ENCODE measurements around the gene FRMD4A.

Gene FRMD4A

DNA sequence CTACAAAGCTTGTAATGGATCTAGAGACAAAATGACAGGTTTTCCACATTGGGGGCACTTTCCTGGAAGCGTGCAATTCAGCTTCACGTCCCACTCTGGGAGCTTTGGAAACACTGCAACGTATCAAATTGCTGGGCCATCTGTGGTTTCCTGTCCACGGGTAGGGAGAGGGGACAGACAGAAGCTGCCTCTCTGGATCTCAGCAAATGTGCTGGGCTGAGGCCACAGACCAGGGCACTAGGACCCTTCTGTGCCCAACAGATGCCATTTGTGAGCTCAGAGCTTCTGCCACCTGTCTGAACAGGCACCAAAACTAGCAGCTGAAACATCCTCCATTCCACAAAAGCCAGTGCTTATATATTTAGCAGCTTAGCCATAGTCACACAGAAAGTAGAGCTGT lies 40.9 kb upstream of the FRMD4A start:
- ChIA-PET POLR2A (no interaction called here), CTCF (interaction anchor here (1.0 to 1.8 kb wide), 2 partner anchors 12 to 14 kb away, joined by 3 to 5 read pairs; no protein-coding TSS in a partner anchor)
- TF ChIP-seq, protein P1, sequence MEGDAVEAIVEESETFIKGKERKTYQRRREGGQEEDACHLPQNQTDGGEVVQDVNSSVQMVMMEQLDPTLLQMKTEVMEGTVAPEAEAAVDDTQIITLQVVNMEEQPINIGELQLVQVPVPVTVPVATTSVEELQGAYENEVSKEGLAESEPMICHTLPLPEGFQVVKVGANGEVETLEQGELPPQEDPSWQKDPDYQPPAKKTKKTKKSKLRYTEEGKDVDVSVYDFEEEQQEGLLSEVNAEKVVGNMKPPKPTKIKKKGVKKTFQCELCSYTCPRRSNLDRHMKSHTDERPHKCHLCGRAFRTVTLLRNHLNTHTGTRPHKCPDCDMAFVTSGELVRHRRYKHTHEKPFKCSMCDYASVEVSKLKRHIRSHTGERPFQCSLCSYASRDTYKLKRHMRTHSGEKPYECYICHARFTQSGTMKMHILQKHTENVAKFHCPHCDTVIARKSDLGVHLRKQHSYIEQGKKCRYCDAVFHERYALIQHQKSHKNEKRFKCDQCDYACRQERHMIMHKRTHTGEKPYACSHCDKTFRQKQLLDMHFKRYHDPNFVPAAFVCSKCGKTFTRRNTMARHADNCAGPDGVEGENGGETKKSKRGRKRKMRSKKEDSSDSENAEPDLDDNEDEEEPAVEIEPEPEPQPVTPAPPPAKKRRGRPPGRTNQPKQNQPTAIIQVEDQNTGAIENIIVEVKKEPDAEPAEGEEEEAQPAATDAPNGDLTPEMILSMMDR (IDR thresholded peaks at IDR 0.05; ENCODE audit: control extremely low read depth, extremely low read depth, low read depth, missing control alignments) = no peak
- DNase-seq (ENCODE audit: extremely low spot score) = no peak

DNA sequence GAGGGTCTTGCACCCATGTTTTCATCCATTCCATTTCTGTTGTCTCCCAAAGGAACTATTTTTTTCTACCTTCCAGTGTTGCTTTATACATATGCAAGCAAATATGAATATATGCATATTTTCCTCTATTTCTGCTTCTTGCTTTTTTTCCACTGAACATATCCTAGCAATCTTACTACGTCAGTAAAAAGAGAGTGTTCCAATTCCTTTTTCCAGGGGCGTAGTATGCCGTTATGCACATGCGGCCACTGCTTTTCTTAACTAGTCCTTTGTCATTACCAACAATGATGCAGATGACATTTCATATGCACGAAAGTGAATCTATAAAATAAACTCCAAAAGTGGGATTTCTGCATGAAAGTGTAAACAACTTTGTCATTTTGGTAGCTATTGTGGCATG lies 40.2 kb upstream of the FRMD4A start:
- CTCF ChIA-PET = interaction anchor here (1.0 to 1.8 kb wide), 2 partner anchors 12 to 14 kb away, joined by 3 to 5 read pairs; no protein-coding TSS in a partner anchor
- TF ChIP-seq, protein P1 (IDR thresholded peaks at IDR 0.05; ENCODE audit: control extremely low read depth, extremely low read depth, low read depth, missing control alignments) = no peak
- POLR2A ChIA-PET = no interaction called here
- DNase-seq (ENCODE audit: extremely low spot score) = no peak

DNA sequence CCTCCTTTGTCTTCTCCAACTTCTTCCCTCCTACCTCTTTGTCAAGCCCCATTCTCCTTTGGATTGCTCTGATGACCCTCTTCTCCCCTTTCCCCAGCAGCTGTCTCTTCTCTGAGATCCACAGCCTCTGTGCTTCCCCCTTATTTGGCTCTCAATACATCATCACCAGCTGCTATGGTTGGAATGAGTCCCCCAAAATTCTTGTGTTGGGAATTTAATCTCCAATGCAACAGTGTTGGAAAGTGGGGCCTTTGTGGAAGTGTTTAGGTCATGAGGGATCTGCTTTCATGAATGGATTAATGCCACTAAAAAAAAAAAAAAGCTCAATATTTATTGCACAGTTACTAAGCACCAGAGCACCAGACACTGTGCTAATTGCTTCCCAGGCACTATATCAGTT lies 39.2 kb upstream of the FRMD4A start:
- CTCF ChIA-PET = interaction anchor here (1.0 kb wide), 1 partner anchor 13 kb away, joined by 3 read pairs; no protein-coding TSS in a partner anchor
- TF ChIP-seq, protein P1 (IDR thresholded peaks at IDR 0.05; ENCODE audit: control extremely low read depth, extremely low read depth, low read depth, missing control alignments) = no peak
- POLR2A ChIA-PET = no interaction called here
- no peak for DNase-seq (ENCODE audit: extremely low spot score)

DNA sequence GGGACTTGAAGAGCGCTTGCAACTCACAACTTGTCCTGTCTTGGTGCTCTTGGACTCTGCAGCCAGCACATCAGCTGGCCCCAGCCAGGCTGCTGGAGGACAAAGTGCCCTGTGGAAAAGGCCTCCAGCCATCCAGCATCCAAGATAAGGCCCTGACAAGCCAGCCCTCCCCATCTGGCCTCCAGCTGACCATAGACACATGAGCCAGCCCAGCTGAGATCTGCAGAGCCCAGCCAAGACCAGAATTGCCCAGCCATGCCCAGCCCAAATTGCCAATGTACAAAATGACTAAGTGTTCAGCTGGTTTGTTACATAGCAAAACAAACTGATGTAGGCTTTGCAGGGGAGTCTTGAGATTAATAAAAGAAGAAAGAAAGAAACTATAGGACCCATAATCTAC lies 36.0 kb upstream of the FRMD4A start:
- TF ChIP-seq, protein P1 (IDR thresholded peaks at IDR 0.05; ENCODE audit: control extremely low read depth, extremely low read depth, low read depth, missing control alignments) = no peak
- ChIA-PET CTCF (no interaction called here), POLR2A (no interaction called here)
- no peak for DNase-seq (ENCODE audit: extremely low spot score)

DNA sequence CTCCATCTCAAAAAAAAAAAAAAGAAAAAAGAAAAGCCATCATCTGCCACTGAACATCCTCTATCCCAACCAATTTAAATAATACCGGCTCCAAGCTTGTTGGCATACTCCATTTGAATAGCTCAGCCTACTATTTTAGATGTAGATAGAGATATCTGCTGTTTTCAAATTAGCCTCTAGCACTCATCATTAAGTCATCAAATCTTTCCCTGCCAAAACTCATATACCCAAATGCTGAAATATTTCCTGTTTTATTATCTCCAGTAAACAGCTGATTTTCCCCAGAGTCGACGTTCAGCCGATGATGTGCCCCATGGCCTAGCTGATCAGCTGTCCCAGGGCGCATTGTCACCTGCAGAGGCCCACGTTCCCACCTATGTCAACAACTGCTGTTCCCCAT lies 34.5 kb upstream of the FRMD4A start:
- TF ChIP-seq, protein P1 (IDR thresholded peaks at IDR 0.05; ENCODE audit: control extremely low read depth, extremely low read depth, low read depth, missing control alignments) = no peak
- CTCF ChIA-PET = interaction anchor here (1.1 kb wide), 1 partner anchor 34 kb away, joined by 3 read pairs; the partner anchor contains the start of gene FRMD4A
- DNase-seq (ENCODE audit: extremely low spot score) = no peak
- POLR2A ChIA-PET = no interaction called here

DNA sequence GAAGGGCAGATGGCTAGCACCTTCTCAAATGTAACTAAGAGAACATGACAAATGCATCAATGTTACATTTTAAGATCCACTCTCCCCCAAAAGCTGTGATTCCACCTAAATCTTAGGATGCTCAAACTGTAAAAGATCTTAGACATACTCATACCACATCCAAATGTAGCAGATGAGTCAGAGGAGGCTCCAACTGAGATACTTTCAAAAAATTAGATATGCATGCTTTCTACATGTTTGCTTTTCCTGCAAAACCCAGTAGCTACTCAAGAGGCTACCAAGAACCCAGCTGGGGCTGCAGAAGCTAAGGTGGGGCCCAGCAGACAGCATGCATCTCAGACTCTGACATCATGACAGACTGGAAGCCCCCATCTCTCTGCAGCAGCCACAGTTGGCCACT lies 31.4 kb upstream of the FRMD4A start:
- no peak for DNase-seq (ENCODE audit: extremely low spot score)
- POLR2A ChIA-PET = no interaction called here
- CTCF ChIA-PET = interaction anchor here (1.3 kb wide), 1 partner anchor 11 kb away, joined by 3 read pairs; no protein-coding TSS in a partner anchor
- TF ChIP-seq, protein P1 (IDR thresholded peaks at IDR 0.05; ENCODE audit: control extremely low read depth, extremely low read depth, low read depth, missing control alignments) = no peak

DNA sequence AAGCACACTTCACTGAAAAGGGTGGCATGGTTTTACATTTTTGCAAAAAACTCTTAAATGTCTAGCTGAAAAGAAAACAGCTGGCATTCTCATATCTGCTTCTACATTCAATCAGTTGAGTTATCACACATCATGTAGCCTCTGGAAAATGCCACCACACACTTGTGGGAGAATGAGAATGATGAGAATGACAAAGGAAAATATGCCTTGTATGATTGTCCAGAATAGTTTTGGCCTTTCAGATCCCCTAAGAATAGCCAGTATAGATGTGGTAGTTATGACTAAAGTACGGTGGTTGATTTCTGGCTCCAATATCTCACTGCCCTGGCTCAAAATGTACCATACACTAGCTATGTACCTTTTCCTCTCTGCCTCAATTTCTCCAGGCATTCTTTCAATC lies 30.2 kb upstream of the FRMD4A start:
- POLR2A ChIA-PET = no interaction called here
- DNase-seq (ENCODE audit: extremely low spot score) = no peak
- CTCF ChIA-PET = no interaction called here
- TF ChIP-seq, protein P1 (IDR thresholded peaks at IDR 0.05; ENCODE audit: control extremely low read depth, extremely low read depth, low read depth, missing control alignments) = no peak
